Caco-2 (cell line): ENCODE data around the gene PADI2. TPM values are rescaled to one million over a fixed set of nuclear protein-coding genes. Genes with fewer than 3 reads are reported as not detected.

Experiments
- BruUV-seq: library from RNA; stranded (reverse); fragments of 400-500 nt; replicated peaks from 2 replicates; lab custom pipeline; 2021; lab: Mats Ljungman, UMichigan
- CTCF ChIA-PET: fragments of 300-600 bp; sonication (Branson Sonifier 250); formaldehyde crosslinking; loops from one replicate; lab custom pipeline; 2022; ENCODE audit warnings: antibody characterized with exemption; lab: Charles Lee
- POLR2A ChIA-PET: fragments of 300-600 bp; sonication (Branson Sonifier 250); formaldehyde crosslinking; loops from one replicate; lab custom pipeline; 2022; ENCODE audit warnings: antibody characterized with exemption; lab: Charles Lee
- DNase-seq, 2 experiments: peaks; one replicate each; pipeline versions ENCODE4 v3.0.0 to v3.0.0-alpha.2; 2020 to 2022
- H3K27me3 ChIP-seq: replicated peaks from 2 replicates; pipeline ENCODE4 v1.6.0; 2011; ENCODE audit warnings: low read length; ENCODE audit not compliant: control insufficient read depth, insufficient read depth
- H3K36me3 ChIP-seq: 2 replicates; pipeline ENCODE4 v1.5.1; 2011; ENCODE audit warnings: low read length; ENCODE audit not compliant: control insufficient read depth, insufficient read depth
- H3K4me1 ChIP-seq: fragments of 250-450 bp; sonication (Bioruptor Pico); 2 replicates; pipeline ENCODE4 v1.5.1; 2020; ENCODE audit warnings: mild to moderate bottlenecking
- H3K4me3 ChIP-seq: 2 replicates; pipeline ENCODE4 v1.5.1; 2011; ENCODE audit warnings: low read depth, mild to moderate bottlenecking, control low read depth, low read length
- H3K9me3 ChIP-seq: fragments of 250-450 bp; sonication (Bioruptor Pico); 2 replicates; pipeline ENCODE4 v1.5.1; 2020; ENCODE audit warnings: mild to moderate bottlenecking, moderate library complexity
- H3K27ac Mint-ChIP-seq: one replicate; pipeline ENCODE4 v1.8.0; 2022; ENCODE audit warnings: mixed read lengths; ENCODE audit not compliant: unreplicated experiment
- H3K27me3 Mint-ChIP-seq: one replicate; pipeline ENCODE4 v1.8.0; 2022; ENCODE audit warnings: mixed read lengths; ENCODE audit not compliant: insufficient read depth, unreplicated experiment
- H3K36me3 Mint-ChIP-seq: one replicate; pipeline ENCODE4 v1.8.0; 2022; ENCODE audit warnings: mild to moderate bottlenecking, mixed read lengths; ENCODE audit not compliant: insufficient read depth, unreplicated experiment
- H3K4me1 Mint-ChIP-seq: one replicate; pipeline ENCODE4 v1.8.0; 2022; ENCODE audit warnings: low read depth, mixed read lengths; ENCODE audit not compliant: unreplicated experiment
- H3K4me3 Mint-ChIP-seq: one replicate; pipeline ENCODE4 v1.8.0; 2022; ENCODE audit warnings: mild to moderate bottlenecking, moderate library complexity, mixed read lengths; ENCODE audit not compliant: unreplicated experiment
- H3K9me3 Mint-ChIP-seq: one replicate; pipeline ENCODE4 v1.8.0; 2022; ENCODE audit warnings: mixed read lengths; ENCODE audit not compliant: unreplicated experiment
- CTCF ChIP-seq, 2 experiments: fragments of 200-600 bp in 1 of 2; IDR thresholded peaks; 1 replicate in 1 of 2; 2 replicates in 1 of 2; pipeline versions ENCODE4 v1.5.1 to v1.8.0; 2011 to 2022; ENCODE audit warnings: antibody characterized with exemption in 1 of 2, control low read depth in 1 of 2, inconsistent platforms in 1 of 2, low read depth in 1 of 2, low read length in 1 of 2, mild to moderate bottlenecking in 1 of 2, moderate library complexity in 1 of 2; ENCODE audit not compliant: insufficient read depth in 1 of 2, severe bottlenecking in 1 of 2, unreplicated experiment in 1 of 2
- intact Hi-C: fragments of 100-400 bp; cut with micrococcal nuclease; formaldehyde crosslinking; loops from one replicate; pipeline ENCODE4 v1.10.0; 2022; ENCODE audit not compliant: unreplicated experiment
- total RNA-seq: library from RNA; stranded (reverse); gene quantifications from 2 replicates; pipeline ENCODE4 v1.2.3, GENCODE V29; 2022

The PADI2 gene
- total RNA-seq, 1 experiment from 2014 or later, result 0.73 TPM

- intact Hi-C loops, result no loop called here
- Mint-ChIP-seq H3K27me3 (peaks cover 6% of the 10 kb centered on the region), H3K36me3 (no peaks in the 10 kb centered on the region), H3K9me3 (no peaks in the 10 kb centered on the region), H3K4me3 (no peak overlapping the region), H3K27ac (no peak overlapping the region), H3K4me1 (no peaks in the 10 kb centered on the region)
- POLR2A ChIA-PET, result no interaction called here
- BruUV-seq, result no TSS peak
- CTCF ChIA-PET, result no interaction called here
- no peaks in the 10 kb centered on the region for H3K9me3 ChIP-seq
- no peaks in the 10 kb centered on the region for H3K36me3 ChIP-seq
- no peak for DNase-seq
- no peaks in the 10 kb centered on the region for H3K4me1 ChIP-seq
- H3K4me3 ChIP-seq, result no peak overlapping the region
- no peak for TF ChIP-seq CTCF (IDR thresholded peaks at IDR 0.05; ENCODE audit: insufficient read depth in 1 of 2, low read depth in 1 of 2, low read length in 1 of 2, severe bottlenecking in 1 of 2, unreplicated experiment in 1 of 2)
- H3K27me3 ChIP-seq, result no peaks in the 10 kb centered on the region
These were observed 44.1 kb upstream of the PADI2 start for GRCh38 chr1:17163371-17163770.

- H3K27me3 ChIP-seq, result no peaks in the 10 kb centered on the region
- TF ChIP-seq CTCF (IDR thresholded peaks at IDR 0.05; ENCODE audit: insufficient read depth in 1 of 2, low read depth in 1 of 2, low read length in 1 of 2, severe bottlenecking in 1 of 2, unreplicated experiment in 1 of 2), result no peak
- no peak for DNase-seq
- no peak overlapping the region for H3K4me3 ChIP-seq
- Mint-ChIP-seq H3K4me3 (no peak overlapping the region), H3K4me1 (no peaks in the 10 kb centered on the region), H3K27ac (no peak overlapping the region), H3K27me3 (peaks cover 6% of the 10 kb centered on the region), H3K9me3 (peaks cover 3% of the 10 kb centered on the region), H3K36me3 (no peaks in the 10 kb centered on the region)
- H3K36me3 ChIP-seq, result no peaks in the 10 kb centered on the region
- ChIA-PET POLR2A (no interaction called here), CTCF (no interaction called here)
- H3K4me1 ChIP-seq, result no peaks in the 10 kb centered on the region
- no TSS peak for BruUV-seq
- intact Hi-C loops, result no loop called here
- H3K9me3 ChIP-seq, result no peaks in the 10 kb centered on the region
These were observed 43.7 kb upstream of the PADI2 start for GRCh38 chr1:17162941-17163340.

GRCh38 chr1:17161926-17162800 is 42.9 kb upstream of the PADI2 start:
- H3K4me1 ChIP-seq, result no peaks in the 10 kb centered on the region
- Mint-ChIP-seq H3K9me3 (peaks cover 10% of the 10 kb centered on the region), H3K36me3 (no peaks in the 10 kb centered on the region), H3K27me3 (peaks cover 6% of the 10 kb centered on the region), H3K4me1 (no peaks in the 10 kb centered on the region), H3K4me3 (no peak overlapping the region), H3K27ac (no peak overlapping the region)
- no peaks in the 10 kb centered on the region for H3K36me3 ChIP-seq
- no peak for TF ChIP-seq CTCF (IDR thresholded peaks at IDR 0.05; ENCODE audit: insufficient read depth in 1 of 2, low read depth in 1 of 2, low read length in 1 of 2, severe bottlenecking in 1 of 2, unreplicated experiment in 1 of 2)
- intact Hi-C loops, result no loop called here
- H3K4me3 ChIP-seq, result no peak overlapping the region
- BruUV-seq, result no TSS peak
- ChIA-PET CTCF (no interaction called here), POLR2A (no interaction called here)
- no peaks in the 10 kb centered on the region for H3K9me3 ChIP-seq
- no peaks in the 10 kb centered on the region for H3K27me3 ChIP-seq
- DNase-seq, result no peak
